ENCODE data around the gene C11orf58. TPM values are rescaled to one million over a fixed set of nuclear protein-coding genes. Genes with fewer than 3 reads are reported as not detected.

Gene C11orf58
- polyA plus RNA-seq, 2 donors, result 45.1 to 65.4 TPM

DNA sequence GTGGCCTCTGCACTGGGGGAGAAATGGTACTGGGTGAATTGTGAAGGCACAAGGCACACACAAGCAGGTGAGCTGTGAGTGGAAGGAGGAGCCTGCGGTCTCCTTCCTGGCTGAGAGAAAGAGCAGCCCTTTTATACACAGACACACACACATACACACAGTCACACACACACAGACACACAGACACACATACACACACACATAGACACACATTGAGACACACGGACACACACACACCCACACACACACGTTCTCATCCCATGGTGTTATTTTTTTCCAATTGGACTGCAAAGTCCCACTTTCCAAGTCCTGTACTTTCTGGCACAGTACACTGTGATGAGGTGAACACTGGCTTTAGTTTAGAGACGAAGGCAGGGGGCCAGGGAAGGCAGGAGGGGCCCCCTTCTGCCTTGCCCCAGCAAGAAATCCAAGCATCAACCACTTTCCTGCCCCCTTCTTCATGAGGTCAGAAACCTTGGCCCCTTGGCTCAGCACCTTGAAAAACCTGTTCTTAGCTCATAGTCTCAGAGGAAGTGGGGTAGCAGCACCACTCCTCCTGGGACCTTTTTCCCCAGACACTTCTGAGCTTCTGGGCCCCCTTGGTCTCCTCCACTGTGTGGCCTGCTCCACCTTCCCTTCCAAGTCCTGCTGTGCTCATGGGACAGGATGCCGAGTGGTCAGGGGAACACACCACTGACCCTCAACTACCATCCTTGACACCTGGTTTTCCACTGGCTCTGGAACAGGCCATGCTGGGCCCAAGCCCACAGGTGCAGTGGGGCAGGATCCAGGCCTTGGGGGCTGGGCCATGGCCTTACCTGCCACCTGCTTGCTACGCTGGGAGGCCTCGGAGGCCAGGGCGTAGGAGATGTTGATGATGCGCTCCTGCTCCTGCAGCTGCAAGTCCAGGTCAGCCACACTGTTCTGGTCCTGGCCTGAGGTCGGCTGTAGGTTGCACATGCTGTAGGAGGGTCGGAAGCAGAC is 43.8 kb downstream of the C11orf58 start:
- no peak overlapping the region for H3K27ac ChIP-seq (ENCODE audit: low read depth in 2 of 2, low read length in 1 of 2)
- H3K36me3 ChIP-seq (ENCODE audit: control insufficient read depth in 2 of 2, insufficient read depth in 2 of 2, low read length in 1 of 2), result peaks cover 0 to 42% of the 10 kb centered on the region in 2 donors
- no peaks in the 10 kb centered on the region for H3K27me3 ChIP-seq (ENCODE audit: control insufficient read depth in 1 of 2, insufficient read depth in 2 of 2, low read length in 2 of 2)
- 76 to 78% methylated on average over 11 of the region's 11 CpGs for WGBS, 2 donors
- H3K4me3 ChIP-seq (ENCODE audit: low read depth in 1 of 2, low read length in 2 of 2), result no peak overlapping the region
- peaks cover 0 to 14% of the 10 kb centered on the region in 2 donors for H3K4me1 ChIP-seq (ENCODE audit: control insufficient read depth in 2 of 2, insufficient read depth in 2 of 2, low read length in 1 of 2)
- H3K9me3 ChIP-seq (ENCODE audit: control insufficient read depth in 2 of 2, insufficient read depth in 1 of 2, low read depth in 1 of 2, low read length in 1 of 2), result no peaks in the 10 kb centered on the region

DNA sequence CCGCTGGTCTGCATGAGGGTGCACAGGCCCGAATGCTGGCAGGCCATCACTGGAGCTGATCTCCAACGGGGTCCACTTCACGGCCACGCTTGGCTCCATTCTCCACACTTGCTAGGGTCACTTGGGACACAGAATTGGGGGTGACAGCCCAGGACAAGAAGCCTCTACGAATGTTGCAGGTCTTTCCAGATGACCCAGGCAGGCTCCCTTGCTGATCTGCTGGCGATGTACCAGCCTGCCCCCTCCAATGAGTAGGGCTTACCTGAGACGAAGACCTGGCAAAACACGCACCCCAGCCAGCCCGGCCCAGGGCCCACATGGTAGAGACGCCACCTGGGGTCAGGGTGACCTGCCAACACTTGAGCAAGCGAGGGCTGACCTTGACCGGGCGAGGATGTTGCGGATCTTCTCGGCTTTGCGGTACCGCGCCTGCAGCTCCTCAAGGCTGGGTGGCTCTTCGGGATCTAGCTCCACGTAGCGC is 44.9 kb downstream of the C11orf58 start:
- no peaks in the 10 kb centered on the region for H3K9me3 ChIP-seq (ENCODE audit: control insufficient read depth in 2 of 2, insufficient read depth in 1 of 2, low read depth in 1 of 2, low read length in 1 of 2)
- 94 to 96% methylated on average over 22 of the region's 22 CpGs for WGBS, 2 donors
- H3K36me3 ChIP-seq (ENCODE audit: control insufficient read depth in 2 of 2, insufficient read depth in 2 of 2, low read length in 1 of 2), result peaks cover 0 to 36% of the 10 kb centered on the region in 2 donors
- no peak overlapping the region for H3K27ac ChIP-seq (ENCODE audit: low read depth in 2 of 2, low read length in 1 of 2)
- H3K27me3 ChIP-seq (ENCODE audit: control insufficient read depth in 1 of 2, insufficient read depth in 2 of 2, low read length in 2 of 2), result no peaks in the 10 kb centered on the region
- H3K4me1 ChIP-seq (ENCODE audit: control insufficient read depth in 2 of 2, insufficient read depth in 2 of 2, low read length in 1 of 2), result peaks cover 0 to 12% of the 10 kb centered on the region in 2 donors
- H3K4me3 ChIP-seq (ENCODE audit: low read depth in 1 of 2, low read length in 2 of 2), result no peak overlapping the region

DNA sequence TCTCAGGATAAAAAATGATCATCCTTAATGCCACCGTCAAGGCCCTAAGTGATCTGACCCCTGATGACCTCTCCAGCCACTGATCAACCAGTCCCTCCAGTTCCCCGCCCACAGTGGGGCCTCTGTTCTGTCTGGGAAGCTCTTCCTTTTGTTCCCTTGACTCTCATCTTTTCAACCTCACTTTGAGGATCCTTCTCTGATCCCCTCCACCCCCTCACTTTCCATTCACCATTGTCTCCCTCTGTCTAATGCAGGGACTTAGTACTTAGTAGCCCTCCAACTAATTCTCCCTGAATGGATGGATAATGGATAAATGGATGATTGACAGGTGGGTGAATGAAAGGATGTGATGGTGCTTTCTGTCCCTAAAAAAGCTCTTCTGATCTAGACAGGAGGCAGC is 45.6 kb downstream of the C11orf58 start:
- WGBS, 2 donors, result 80 to 81% methylated on average over 2 of the region's 2 CpGs
- Histone ChIP-seq H3K36me3 (ENCODE audit: control insufficient read depth in 2 of 2, insufficient read depth in 2 of 2, low read length in 1 of 2) (peaks cover 0 to 36% of the 10 kb centered on the region in 2 donors), H3K4me3 (ENCODE audit: low read depth in 1 of 2, low read length in 2 of 2) (no peak overlapping the region), H3K27me3 (ENCODE audit: control insufficient read depth in 1 of 2, insufficient read depth in 2 of 2, low read length in 2 of 2) (no peaks in the 10 kb centered on the region), H3K27ac (ENCODE audit: low read depth in 2 of 2, low read length in 1 of 2) (no peak overlapping the region), H3K4me1 (ENCODE audit: control insufficient read depth in 2 of 2, insufficient read depth in 2 of 2, low read length in 1 of 2) (peaks cover 0 to 17% of the 10 kb centered on the region in 2 donors), H3K9me3 (ENCODE audit: control insufficient read depth in 2 of 2, insufficient read depth in 1 of 2, low read depth in 1 of 2, low read length in 1 of 2) (no peaks in the 10 kb centered on the region)

GRCh38 chr11:16784666-16785065 is 46.2 kb downstream of the C11orf58 start:
- Histone ChIP-seq H3K36me3 (ENCODE audit: control insufficient read depth in 2 of 2, insufficient read depth in 2 of 2, low read length in 1 of 2) (peaks cover 0 to 39% of the 10 kb centered on the region in 2 donors), H3K9me3 (ENCODE audit: control insufficient read depth in 2 of 2, insufficient read depth in 1 of 2, low read depth in 1 of 2, low read length in 1 of 2) (no peaks in the 10 kb centered on the region), H3K27ac (ENCODE audit: low read depth in 2 of 2, low read length in 1 of 2) (no peak overlapping the region), H3K4me1 (ENCODE audit: control insufficient read depth in 2 of 2, insufficient read depth in 2 of 2, low read length in 1 of 2) (peaks cover 0 to 23% of the 10 kb centered on the region in 2 donors), H3K27me3 (ENCODE audit: control insufficient read depth in 1 of 2, insufficient read depth in 2 of 2, low read length in 2 of 2) (no peaks in the 10 kb centered on the region), H3K4me3 (ENCODE audit: low read depth in 1 of 2, low read length in 2 of 2) (no peak overlapping the region)
- 79 to 80% methylated on average over 2 of the region's 2 CpGs for WGBS, 2 donors

GRCh38 chr11:16785520-16786128 is 47.2 kb downstream of the C11orf58 start:
- no peaks in the 10 kb centered on the region for H3K9me3 ChIP-seq (ENCODE audit: control insufficient read depth in 2 of 2, insufficient read depth in 1 of 2, low read depth in 1 of 2, low read length in 1 of 2)
- 47 to 53% methylated on average over 7 of the region's 7 CpGs for WGBS, 2 donors
- peaks cover 0 to 46% of the 10 kb centered on the region in 2 donors for H3K36me3 ChIP-seq (ENCODE audit: control insufficient read depth in 2 of 2, insufficient read depth in 2 of 2, low read length in 1 of 2)
- no peaks in the 10 kb centered on the region for H3K27me3 ChIP-seq (ENCODE audit: control insufficient read depth in 1 of 2, insufficient read depth in 2 of 2, low read length in 2 of 2)
- H3K27ac ChIP-seq (ENCODE audit: low read depth in 2 of 2, low read length in 1 of 2), result no peak overlapping the region
- peaks cover 0 to 20% of the 10 kb centered on the region in 2 donors for H3K4me1 ChIP-seq (ENCODE audit: control insufficient read depth in 2 of 2, insufficient read depth in 2 of 2, low read length in 1 of 2)
- no peak overlapping the region for H3K4me3 ChIP-seq (ENCODE audit: low read depth in 1 of 2, low read length in 2 of 2)

- peaks cover 0 to 44% of the 10 kb centered on the region in 2 donors for H3K36me3 ChIP-seq (ENCODE audit: control insufficient read depth in 2 of 2, insufficient read depth in 2 of 2, low read length in 1 of 2)
- H3K4me1 ChIP-seq (ENCODE audit: control insufficient read depth in 2 of 2, insufficient read depth in 2 of 2, low read length in 1 of 2), result peaks cover 0 to 23% of the 10 kb centered on the region in 2 donors
- no peak overlapping the region for H3K27ac ChIP-seq (ENCODE audit: low read depth in 2 of 2, low read length in 1 of 2)
- 68 to 85% methylated on average over 6 of the region's 6 CpGs for WGBS, 2 donors
- no peaks in the 10 kb centered on the region for H3K27me3 ChIP-seq (ENCODE audit: control insufficient read depth in 1 of 2, insufficient read depth in 2 of 2, low read length in 2 of 2)
- H3K9me3 ChIP-seq (ENCODE audit: control insufficient read depth in 2 of 2, insufficient read depth in 1 of 2, low read depth in 1 of 2, low read length in 1 of 2), result no peaks in the 10 kb centered on the region
- no peak overlapping the region for H3K4me3 ChIP-seq (ENCODE audit: low read depth in 1 of 2, low read length in 2 of 2)
Observed at GRCh38 chr11:16786131-16786530, 47.7 kb downstream of the C11orf58 start.

DNA sequence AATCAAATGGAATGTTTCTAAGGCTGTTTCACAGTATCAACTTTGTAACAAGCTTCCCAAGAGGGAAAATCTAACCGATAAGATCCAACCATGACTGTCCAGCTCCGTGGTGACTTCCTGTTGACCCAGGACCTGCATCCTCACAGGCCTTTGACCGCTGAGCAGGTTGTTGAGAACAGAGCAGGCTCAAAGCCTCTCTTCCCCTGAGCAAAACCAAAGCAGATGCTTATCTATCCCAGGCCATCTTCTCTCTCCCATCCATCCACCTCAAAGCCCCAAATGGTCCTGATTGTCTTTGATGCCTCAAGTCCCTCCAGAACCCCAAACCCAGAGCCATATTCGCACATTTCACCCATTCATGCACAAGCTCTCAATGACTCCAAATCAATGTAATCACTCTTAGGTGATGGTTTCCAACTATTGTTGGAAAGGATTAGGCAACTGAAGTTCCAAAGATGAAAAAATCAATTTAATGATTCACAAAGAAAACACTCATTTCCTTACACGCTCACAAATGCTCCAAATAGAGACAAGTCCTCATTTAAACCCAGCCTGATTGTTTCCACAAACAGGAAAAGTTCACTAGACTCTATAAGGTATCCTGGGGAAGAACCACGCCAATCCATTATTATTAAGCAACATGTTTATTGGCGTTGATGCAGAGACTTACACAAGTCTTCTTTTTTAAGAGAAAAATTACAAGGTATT is 48.7 kb downstream of the C11orf58 start:
- peaks cover 4 to 26% of the 10 kb centered on the region in 2 donors for H3K4me1 ChIP-seq (ENCODE audit: control insufficient read depth in 2 of 2, insufficient read depth in 2 of 2, low read length in 1 of 2)
- H3K9me3 ChIP-seq (ENCODE audit: control insufficient read depth in 2 of 2, insufficient read depth in 1 of 2, low read depth in 1 of 2, low read length in 1 of 2), result no peaks in the 10 kb centered on the region
- 75 to 77% methylated on average over 7 of the region's 7 CpGs for WGBS, 2 donors
- no peak overlapping the region for H3K4me3 ChIP-seq (ENCODE audit: low read depth in 1 of 2, low read length in 2 of 2)
- H3K27me3 ChIP-seq (ENCODE audit: control insufficient read depth in 1 of 2, insufficient read depth in 2 of 2, low read length in 2 of 2), result no peaks in the 10 kb centered on the region
- peaks cover 0 to 38% of the 10 kb centered on the region in 2 donors for H3K36me3 ChIP-seq (ENCODE audit: control insufficient read depth in 2 of 2, insufficient read depth in 2 of 2, low read length in 1 of 2)
- no peak overlapping the region for H3K27ac ChIP-seq (ENCODE audit: low read depth in 2 of 2, low read length in 1 of 2)

DNA sequence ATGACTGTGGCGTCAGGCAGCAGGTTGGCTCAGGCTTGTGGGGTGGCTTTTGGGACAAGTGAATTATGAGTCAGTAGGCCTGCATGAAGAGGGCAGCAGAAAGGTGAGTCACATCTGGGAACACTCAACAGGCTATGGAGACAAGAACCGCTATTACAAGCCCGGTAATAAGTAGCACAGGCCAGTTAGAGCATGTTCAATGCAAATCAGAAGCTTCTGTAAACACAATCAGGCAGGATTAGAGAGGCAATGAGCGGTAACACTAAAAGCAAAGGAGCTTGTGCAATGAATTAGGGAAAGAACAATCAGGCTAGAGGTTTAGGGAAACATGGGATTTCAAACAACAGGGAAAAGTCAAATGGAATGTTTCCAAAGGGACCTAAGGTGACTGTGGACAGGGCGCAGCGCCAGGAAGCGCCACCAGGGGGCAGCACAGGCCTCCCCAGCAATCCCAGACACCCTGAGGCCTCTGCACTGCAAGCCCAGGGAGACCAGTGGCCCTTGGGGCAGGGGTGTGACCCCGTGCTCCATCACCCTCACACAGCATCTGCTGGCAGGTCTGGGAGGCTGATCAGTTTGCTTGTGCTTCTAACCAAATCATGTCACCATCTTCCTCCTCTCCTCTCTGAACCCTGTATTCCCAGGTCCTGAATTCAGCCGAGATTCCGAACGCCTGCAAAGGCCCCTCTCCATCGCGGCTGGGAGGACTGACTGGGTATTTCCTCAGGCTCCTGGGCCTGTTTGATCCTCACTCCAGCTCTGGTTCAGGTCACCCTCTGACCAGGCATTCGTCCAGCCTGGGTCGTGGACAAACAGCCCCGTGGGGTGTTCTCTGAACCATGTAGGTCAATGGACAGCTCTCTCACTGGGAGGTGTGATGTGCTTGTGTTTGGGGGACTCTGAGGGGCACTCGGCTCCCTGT is 50.0 kb downstream of the C11orf58 start:
- peak overlapping the region; percentile 16 to 45 for H3K27ac ChIP-seq (ENCODE audit: low read depth in 2 of 2, low read length in 1 of 2)
- peaks cover 0 to 31% of the 10 kb centered on the region in 2 donors for H3K36me3 ChIP-seq (ENCODE audit: control insufficient read depth in 2 of 2, insufficient read depth in 2 of 2, low read length in 1 of 2)
- H3K9me3 ChIP-seq (ENCODE audit: control insufficient read depth in 2 of 2, insufficient read depth in 1 of 2, low read depth in 1 of 2, low read length in 1 of 2), result no peaks in the 10 kb centered on the region
- H3K4me1 ChIP-seq (ENCODE audit: control insufficient read depth in 2 of 2, insufficient read depth in 2 of 2, low read length in 1 of 2), result peaks cover 4 to 19% of the 10 kb centered on the region in 2 donors
- no peaks in the 10 kb centered on the region for H3K27me3 ChIP-seq (ENCODE audit: control insufficient read depth in 1 of 2, insufficient read depth in 2 of 2, low read length in 2 of 2)
- 48 to 54% methylated on average over 17 of the region's 17 CpGs for WGBS, 2 donors
- H3K4me3 ChIP-seq (ENCODE audit: low read depth in 1 of 2, low read length in 2 of 2), result no peak overlapping the region
